GM12891 (cell line): ENCODE measurements around the gene DLL3.

Experiments
- PAX5 ChIP-seq: IDR thresholded peaks from 2 replicates; pipeline ENCODE4 v1.6.1; 2011; ENCODE audit warnings: low read length, moderate library complexity, mild to moderate bottlenecking; ENCODE audit not compliant: insufficient read depth, severe bottlenecking
- POLR2A ChIP-seq: IDR thresholded peaks from 2 replicates; pipeline ENCODE4 v1.6.1; 2011; ENCODE audit warnings: low read depth, low read length, control low read depth
- POLR2AphosphoS5 ChIP-seq: IDR thresholded peaks from 2 replicates; pipeline ENCODE4 v1.6.1; 2011; ENCODE audit warnings: low read depth, low read length, control low read depth
- POU2F2 ChIP-seq: IDR thresholded peaks from 2 replicates; pipeline ENCODE4 v1.6.1; 2011; ENCODE audit warnings: low read depth, mild to moderate bottlenecking, control low read depth, low read length, moderate library complexity
- TAF1 ChIP-seq: IDR thresholded peaks from 2 replicates; pipeline ENCODE4 v1.6.1; 2011; ENCODE audit warnings: low read depth, low read length, control low read depth

DNA sequence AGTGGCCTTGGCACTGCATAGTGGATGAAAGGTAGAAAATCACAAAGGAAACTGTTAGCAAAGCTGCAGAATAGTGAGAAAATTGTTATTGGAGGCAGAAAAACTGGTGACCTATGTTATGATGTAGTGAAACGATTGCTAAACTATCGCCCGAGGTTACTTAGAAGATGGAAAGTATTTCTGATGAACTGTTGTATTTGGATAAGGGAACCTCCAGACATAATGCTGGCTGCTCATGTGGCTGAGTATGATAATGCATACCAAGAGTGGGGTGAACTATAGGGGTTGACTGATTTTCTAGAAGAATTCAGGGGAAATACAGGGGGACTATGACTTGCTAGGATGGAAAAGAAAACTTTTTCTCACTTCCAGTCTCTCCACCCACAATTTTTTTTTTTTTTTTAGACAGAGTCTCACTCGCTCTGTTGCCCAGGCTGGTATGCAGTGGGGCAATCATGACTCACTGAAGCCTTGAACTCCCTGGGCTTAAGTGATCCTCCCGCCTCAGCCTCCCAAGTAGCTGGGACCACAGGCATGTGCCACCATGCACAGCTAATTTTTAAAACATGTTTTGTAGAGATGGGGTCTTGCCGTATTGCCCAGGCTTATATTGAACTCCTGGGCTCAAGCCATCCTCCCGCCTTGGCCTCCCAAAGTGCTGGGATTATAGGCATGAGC is 45.6 kb downstream of the DLL3 start:
- TF ChIP-seq TAF1: no peak
- TF ChIP-seq POLR2A: no peak
- no peak for TF ChIP-seq POU2F2
- TF ChIP-seq POLR2AphosphoS5: no peak
- no peak for TF ChIP-seq PAX5
